SK-N-SH (cell line): ENCODE measurements around the gene DMKN. TPM values are rescaled to one million over a fixed set of nuclear protein-coding genes. Genes with fewer than 3 reads are reported as not detected.

ENCODE experiments used
- CTCF ChIA-PET: fragments of 300-600, 350-600 bp; formaldehyde crosslinking; extraction: SDS; loops from one replicate; lab custom pipeline; 2021; lab: Yijun Ruan, JAX
- POLR2A ChIA-PET: fragments of 350-600 bp; sonication (Branson Sonifier 250); formaldehyde crosslinking; extraction: SDS; loops from one replicate; lab custom pipeline; 2020; ENCODE audit warnings: antibody characterized with exemption, inconsistent platforms; lab: Yijun Ruan, JAX
- DNase-seq: peaks from one replicate; pipeline ENCODE4 v3.0.0; 2012
- H2AFZ ChIP-seq: fragments of 200-600 bp; sonication (generic); 2 replicates; pipeline ENCODE4 v1.8.1; 2016; ENCODE audit warnings: antibody characterized with exemption, mild to moderate bottlenecking, low read depth
- H3F3A ChIP-seq: fragments of 200-600 bp; sonication (generic); replicated peaks from 2 replicates; pipeline ENCODE3; 2016; ENCODE audit warnings: antibody characterized with exemption, mild to moderate bottlenecking; ENCODE audit not compliant: insufficient read depth
- H3K27ac ChIP-seq, 2 experiments: fragments of 200-500 bp in 1 of 2; fragments of 200-600 bp in 1 of 2; sonication (Bioruptor generic) in 1 of 2; sonication (generic), shearing (Covaris generic) in 1 of 2; 2 replicates each; pipeline versions ENCODE4 v1.5.1 to v1.6.1; 2014 to 2016; ENCODE audit warnings: low read depth in 2 of 2, inconsistent platforms in 1 of 2, low read length in 1 of 2, mild to moderate bottlenecking in 1 of 2, mixed read lengths in 1 of 2
- H3K27me3 ChIP-seq: fragments of 200-600 bp; sonication (generic), shearing (Covaris generic); 2 replicates; pipeline ENCODE4 v1.6.1; 2016; ENCODE audit warnings: mixed run types; ENCODE audit not compliant: insufficient read depth
- H3K36me3 ChIP-seq, 2 experiments: fragments of 200-500 bp in 1 of 2; fragments of 200-600 bp in 1 of 2; sonication (Bioruptor generic) in 1 of 2; sonication (generic) in 1 of 2; replicated peaks in 1 of 2; 2 replicates each; pipeline versions ENCODE3 to v1.5.1; 2014 to 2016; ENCODE audit warnings: low read length in 1 of 2, mild to moderate bottlenecking in 1 of 2; ENCODE audit not compliant: insufficient read depth in 2 of 2, control insufficient read depth in 1 of 2
- H3K4me1 ChIP-seq, 2 experiments: fragments of 200-500 bp in 1 of 2; fragments of 200-600 bp in 1 of 2; sonication (Bioruptor generic) in 1 of 2; sonication (generic), shearing (Covaris generic) in 1 of 2; 2 replicates each; pipeline versions ENCODE4 v1.5.1 to v1.6.1; 2014 to 2016; ENCODE audit warnings: low read depth in 1 of 2, low read length in 1 of 2, mixed run types in 1 of 2; ENCODE audit not compliant: insufficient read depth in 2 of 2, control insufficient read depth in 1 of 2
- H3K4me2 ChIP-seq: fragments of 200-600 bp; sonication (generic), shearing (Covaris generic); 2 replicates; pipeline ENCODE4 v1.6.1; 2017; ENCODE audit warnings: mixed run types
- H3K4me3 ChIP-seq, 2 experiments: fragments of 200-500 bp in 1 of 2; fragments of 200-600 bp in 1 of 2; sonication (Bioruptor generic) in 1 of 2; sonication (generic), shearing (Covaris generic) in 1 of 2; 2 replicates each; pipeline versions ENCODE4 v1.5.1 to v1.8.1; 2014 to 2016; ENCODE audit warnings: low read depth in 2 of 2, inconsistent platforms in 1 of 2, low read length in 1 of 2, mild to moderate bottlenecking in 1 of 2, mixed read lengths in 1 of 2, moderate library complexity in 1 of 2
- H3K79me2 ChIP-seq: fragments of 200-600 bp; sonication (generic); 2 replicates; pipeline ENCODE4 v1.8.1; 2017; ENCODE audit warnings: mild to moderate bottlenecking; ENCODE audit not compliant: insufficient read depth
- H3K9ac ChIP-seq: fragments of 200-600 bp; sonication (generic); 2 replicates; pipeline ENCODE4 v1.6.1; 2017; ENCODE audit warnings: mixed run types
- H3K9me2 ChIP-seq: fragments of 200-600 bp; sonication (generic); 2 replicates; pipeline ENCODE4 v1.6.1; 2017; ENCODE audit warnings: mixed run types
- H3K9me3 ChIP-seq: fragments of 200-600 bp; sonication (generic); 2 replicates; pipeline ENCODE4 v1.6.1; 2017; ENCODE audit warnings: mixed run types, mild to moderate bottlenecking, moderate library complexity
- H4K20me1 ChIP-seq: fragments of 200-600 bp; sonication (generic); 2 replicates; pipeline ENCODE4 v1.6.1; 2017; ENCODE audit warnings: mild to moderate bottlenecking, mixed run types; ENCODE audit not compliant: insufficient read depth
- CHD2 ChIP-seq: fragments of 150-350 bp; IDR thresholded peaks from 2 replicates; pipeline ENCODE4 v1.6.1; 2018; ENCODE audit warnings: low read length; ENCODE audit not compliant: partially characterized antibody
- CTCF ChIP-seq: fragments of 200-600 bp; sonication (generic); IDR thresholded peaks from 2 replicates; pipeline ENCODE4 v1.6.1; 2017; ENCODE audit warnings: antibody characterized with exemption, mild to moderate bottlenecking, moderate library complexity
- ELF1 ChIP-seq: IDR thresholded peaks from 2 replicates; pipeline ENCODE4 v1.4.0; 2012
- EZH2phosphoT487 ChIP-seq: fragments of 200-600 bp; sonication (generic); IDR thresholded peaks from 2 replicates; pipeline ENCODE4 v1.6.1; 2017; ENCODE audit warnings: low read depth, mixed run types, mild to moderate bottlenecking, antibody characterized with exemption, moderate library complexity, borderline replicate concordance
- FOSL2 ChIP-seq: IDR thresholded peaks from 2 replicates; pipeline ENCODE4 v1.4.0; 2012; ENCODE audit warnings: low read depth, mild to moderate bottlenecking, moderate library complexity, borderline replicate concordance
- FOXJ3 ChIP-seq: sonication (generic); formaldehyde crosslinking; IDR thresholded peaks from 2 replicates; pipeline ENCODE4 v1.5.1; 2020; ENCODE audit warnings: mild to moderate bottlenecking, missing genetic modification reagents
- FOXM1 ChIP-seq: IDR thresholded peaks from 2 replicates; pipeline ENCODE4 v1.4.0; 2012; ENCODE audit warnings: low read depth, mild to moderate bottlenecking
- GATA2 ChIP-seq: sonication (generic); formaldehyde crosslinking; IDR thresholded peaks from 2 replicates; pipeline ENCODE4 v1.5.0; 2020; ENCODE audit warnings: mild to moderate bottlenecking, missing genetic modification reagents
- JUND ChIP-seq: IDR thresholded peaks from 2 replicates; pipeline ENCODE4 v1.4.0; 2012
- NFIC ChIP-seq: IDR thresholded peaks from 2 replicates; pipeline ENCODE4 v1.4.0; 2012; ENCODE audit warnings: borderline replicate concordance
- NRF1 ChIP-seq: IDR thresholded peaks from 2 replicates; pipeline ENCODE4 v1.6.1; 2012; ENCODE audit warnings: low read depth, mild to moderate bottlenecking, low read length
- PBX3 ChIP-seq: IDR thresholded peaks from 2 replicates; pipeline ENCODE4; 2012
- RCOR1 ChIP-seq: fragments of 150-350 bp; IDR thresholded peaks from 2 replicates; pipeline ENCODE4 v1.6.1; 2017; ENCODE audit warnings: antibody characterized with exemption, low read length
- RFX5 ChIP-seq: IDR thresholded peaks from 2 replicates; pipeline ENCODE4 v1.6.1; 2012; ENCODE audit warnings: mild to moderate bottlenecking, improper control_type of control experiment, low read length
- SMC3 ChIP-seq: IDR thresholded peaks from 2 replicates; pipeline ENCODE4 v1.6.1; 2012; ENCODE audit warnings: low read depth, low read length, improper control_type of control experiment
- TAF1 ChIP-seq: IDR thresholded peaks from 2 replicates; pipeline ENCODE4 v1.6.1; 2012; ENCODE audit warnings: low read depth, mild to moderate bottlenecking, low read length, moderate library complexity, borderline replicate concordance
- TCF12 ChIP-seq: IDR thresholded peaks from 2 replicates; pipeline ENCODE4 v1.4.0; 2012
- TEAD4 ChIP-seq: IDR thresholded peaks from 2 replicates; pipeline ENCODE4 v1.4.0; 2012; ENCODE audit warnings: mild to moderate bottlenecking, borderline replicate concordance; ENCODE audit not compliant: insufficient read depth
- YY1 ChIP-seq: IDR thresholded peaks from 2 replicates; pipeline ENCODE4 v1.4.0; 2012; ENCODE audit warnings: low read depth, mild to moderate bottlenecking
- WGBS: methylation state at CpG from one replicate; pipeline ENCODE4 v1.1.6; 2017; ENCODE audit warnings: low lambda C conversion rate; 5-methylcytosine and 5-hydroxymethylcytosine counted together
- polyA plus RNA-seq, 3 experiments: library from polyadenylated mRNA; depleted of rRNA; stranded (reverse); fragments of >200 nt; gene quantifications; 2 replicates each; pipeline ENCODE4 v1.2.3, GENCODE V29; 2012
- TF ChIP-seq, protein P1 (sequence below): IDR thresholded peaks from 2 replicates; pipeline ENCODE4 v1.4.0; 2012; ENCODE audit warnings: low read depth
- TF ChIP-seq, protein P2 (sequence below): IDR thresholded peaks from 2 replicates; pipeline ENCODE4 v1.4.0; 2012; ENCODE audit warnings: low read depth, borderline replicate concordance
- TF ChIP-seq, protein P3 (sequence below): IDR thresholded peaks from 2 replicates; pipeline ENCODE4 v1.6.1; 2012; ENCODE audit warnings: mild to moderate bottlenecking, low read depth, low read length, moderate library complexity

The DMKN gene
- polyA plus RNA-seq, 1 of the 3 experiments (the other 2 are of a cell fraction), result not detected

DNA sequence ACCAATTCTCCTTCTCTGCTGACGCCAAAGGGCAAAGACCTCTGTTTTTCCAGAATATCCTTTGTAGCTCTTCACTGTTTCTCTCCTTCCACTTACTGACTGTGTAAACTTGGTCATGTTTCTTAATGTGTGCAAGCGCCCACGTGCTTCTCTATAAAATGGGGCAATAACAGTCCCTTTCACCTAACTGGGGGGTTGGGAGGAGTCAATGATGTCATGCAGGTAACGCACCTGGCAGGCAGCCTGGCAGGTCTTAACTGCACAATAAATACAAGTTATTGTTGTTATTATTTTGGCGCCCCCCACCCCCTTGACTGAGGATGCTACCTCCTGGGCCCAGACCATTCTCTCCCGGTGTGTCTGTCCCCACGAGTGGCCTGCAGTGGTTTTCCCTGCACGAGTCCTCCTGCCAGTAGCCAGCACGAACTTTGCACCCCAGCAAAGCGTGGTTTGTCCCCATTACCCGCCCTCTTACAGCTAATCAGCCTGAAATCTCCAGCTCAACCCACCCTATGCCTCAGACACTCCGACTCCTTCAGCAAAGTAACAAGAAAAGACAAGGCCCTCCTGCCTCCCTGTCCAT, 9.4 kb upstream of the DMKN start (continued):
- TF ChIP-seq, protein P1, sequence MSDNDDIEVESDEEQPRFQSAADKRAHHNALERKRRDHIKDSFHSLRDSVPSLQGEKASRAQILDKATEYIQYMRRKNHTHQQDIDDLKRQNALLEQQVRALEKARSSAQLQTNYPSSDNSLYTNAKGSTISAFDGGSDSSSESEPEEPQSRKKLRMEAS, result no peak
- no peak for TF ChIP-seq FOSL2
- no peak for TF ChIP-seq YY1
- TF ChIP-seq, protein P2, sequence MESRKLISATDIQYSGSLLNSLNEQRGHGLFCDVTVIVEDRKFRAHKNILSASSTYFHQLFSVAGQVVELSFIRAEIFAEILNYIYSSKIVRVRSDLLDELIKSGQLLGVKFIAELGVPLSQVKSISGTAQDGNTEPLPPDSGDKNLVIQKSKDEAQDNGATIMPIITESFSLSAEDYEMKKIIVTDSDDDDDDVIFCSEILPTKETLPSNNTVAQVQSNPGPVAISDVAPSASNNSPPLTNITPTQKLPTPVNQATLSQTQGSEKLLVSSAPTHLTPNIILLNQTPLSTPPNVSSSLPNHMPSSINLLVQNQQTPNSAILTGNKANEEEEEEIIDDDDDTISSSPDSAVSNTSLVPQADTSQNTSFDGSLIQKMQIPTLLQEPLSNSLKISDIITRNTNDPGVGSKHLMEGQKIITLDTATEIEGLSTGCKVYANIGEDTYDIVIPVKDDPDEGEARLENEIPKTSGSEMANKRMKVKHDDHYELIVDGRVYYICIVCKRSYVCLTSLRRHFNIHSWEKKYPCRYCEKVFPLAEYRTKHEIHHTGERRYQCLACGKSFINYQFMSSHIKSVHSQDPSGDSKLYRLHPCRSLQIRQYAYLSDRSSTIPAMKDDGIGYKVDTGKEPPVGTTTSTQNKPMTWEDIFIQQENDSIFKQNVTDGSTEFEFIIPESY, result no peak
- no peak for TF ChIP-seq RFX5

GRCh38 chr19:35521124-35521743, 7.8 kb upstream of the DMKN start:
- H3K79me2 ChIP-seq, result no peaks in the 10 kb centered on the region
- POLR2A ChIA-PET, result interaction anchor here (0.8 kb wide), 1 partner anchor 11 kb away, joined by 4 read pairs; no protein-coding TSS in a partner anchor
- DNase-seq, result no peak
- H3K4me2 ChIP-seq, result no peak overlapping the region
- H3K4me1 ChIP-seq, result no peaks in the 10 kb centered on the region
- CTCF ChIA-PET, result interaction anchor here (1.9 to 3.0 kb wide), 3 partner anchors 11 to 26 kb away, joined by 6 to 17 read pairs (median 12); no protein-coding TSS in a partner anchor
- peaks cover 19% of the 10 kb centered on the region for H3K27me3 ChIP-seq
- H3K27ac ChIP-seq, result no peak overlapping the region
- H3K9ac ChIP-seq, result no peak overlapping the region
- no peak overlapping the region for H2AFZ ChIP-seq
- no peaks in the 10 kb centered on the region for H4K20me1 ChIP-seq
- no peaks in the 10 kb centered on the region for H3K36me3 ChIP-seq
- H3K9me3 ChIP-seq, result no peaks in the 10 kb centered on the region
- no peaks in the 10 kb centered on the region for H3K9me2 ChIP-seq
- 60% methylated on average over 16 of the region's 16 CpGs for WGBS
- no peak for TF ChIP-seq TEAD4
- no peak for TF ChIP-seq FOXJ3
- TF ChIP-seq GATA2 (CRISPR knock-in tag), result no peak
- no peak for TF ChIP-seq TCF12
- no peak for TF ChIP-seq TAF1
- TF ChIP-seq CHD2, result no peak
- TF ChIP-seq, protein P1, result no peak
- TF ChIP-seq FOSL2, result no peak
- TF ChIP-seq ELF1, result no peak
- TF ChIP-seq, protein P3, sequence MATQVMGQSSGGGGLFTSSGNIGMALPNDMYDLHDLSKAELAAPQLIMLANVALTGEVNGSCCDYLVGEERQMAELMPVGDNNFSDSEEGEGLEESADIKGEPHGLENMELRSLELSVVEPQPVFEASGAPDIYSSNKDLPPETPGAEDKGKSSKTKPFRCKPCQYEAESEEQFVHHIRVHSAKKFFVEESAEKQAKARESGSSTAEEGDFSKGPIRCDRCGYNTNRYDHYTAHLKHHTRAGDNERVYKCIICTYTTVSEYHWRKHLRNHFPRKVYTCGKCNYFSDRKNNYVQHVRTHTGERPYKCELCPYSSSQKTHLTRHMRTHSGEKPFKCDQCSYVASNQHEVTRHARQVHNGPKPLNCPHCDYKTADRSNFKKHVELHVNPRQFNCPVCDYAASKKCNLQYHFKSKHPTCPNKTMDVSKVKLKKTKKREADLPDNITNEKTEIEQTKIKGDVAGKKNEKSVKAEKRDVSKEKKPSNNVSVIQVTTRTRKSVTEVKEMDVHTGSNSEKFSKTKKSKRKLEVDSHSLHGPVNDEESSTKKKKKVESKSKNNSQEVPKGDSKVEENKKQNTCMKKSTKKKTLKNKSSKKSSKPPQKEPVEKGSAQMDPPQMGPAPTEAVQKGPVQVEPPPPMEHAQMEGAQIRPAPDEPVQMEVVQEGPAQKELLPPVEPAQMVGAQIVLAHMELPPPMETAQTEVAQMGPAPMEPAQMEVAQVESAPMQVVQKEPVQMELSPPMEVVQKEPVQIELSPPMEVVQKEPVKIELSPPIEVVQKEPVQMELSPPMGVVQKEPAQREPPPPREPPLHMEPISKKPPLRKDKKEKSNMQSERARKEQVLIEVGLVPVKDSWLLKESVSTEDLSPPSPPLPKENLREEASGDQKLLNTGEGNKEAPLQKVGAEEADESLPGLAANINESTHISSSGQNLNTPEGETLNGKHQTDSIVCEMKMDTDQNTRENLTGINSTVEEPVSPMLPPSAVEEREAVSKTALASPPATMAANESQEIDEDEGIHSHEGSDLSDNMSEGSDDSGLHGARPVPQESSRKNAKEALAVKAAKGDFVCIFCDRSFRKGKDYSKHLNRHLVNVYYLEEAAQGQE, result no peak
- TF ChIP-seq FOXM1, result no peak
- no peak for TF ChIP-seq NFIC
- no peak for TF ChIP-seq RCOR1
- no peak for TF ChIP-seq SMC3
- no peak for TF ChIP-seq CTCF
- TF ChIP-seq NRF1, result no peak
- no peak for TF ChIP-seq JUND
- no peak for TF ChIP-seq PBX3
- no peak for TF ChIP-seq EZH2phosphoT487
- no peaks in the 10 kb centered on the region for H3F3A ChIP-seq
- H3K4me3 ChIP-seq, result no peak overlapping the region
